ENCODE data around the gene ACP7. TPM values are rescaled to one million over a fixed set of nuclear protein-coding genes. Genes with fewer than 3 reads are reported as not detected.
A peak's percentile ranks its signal among the peaks of the same experiment; 100 is the strongest.

Gene ACP7
- total and polyA plus RNA-seq, 9 of the 15 experiments (the other 6 are each of a cell fraction or from before 2014, with no cell fraction given): not detected

- TF ChIP-seq ZNF639 (CRISPR knock-in tag; conservative IDR thresholded peaks at IDR 0.05 in 1 of 2, IDR thresholded peaks at IDR 0.05 in 1 of 2) (peak in 1 of 2 experiments; percentile 60; a peak in 1 of 4 replicates), HDAC8 (tag; IDR thresholded peaks at IDR 0.05) (peak; percentile 82; the same call in 1 of the 2 replicates), KLF13 (tag; IDR thresholded peaks at IDR 0.05; ENCODE audit: borderline replicate concordance, low read depth) (peak; percentile 97), NFIC (IDR thresholded peaks at IDR 0.05) (peak; percentile 93; the same call in 1 of the 2 replicates), EGR1 (conservative IDR thresholded peaks at IDR 0.05) (peak; percentile 99), ZBTB1 (CRISPR knock-in tag; IDR thresholded peaks at IDR 0.05; ENCODE audit: borderline replicate concordance, low read depth) (peak; percentile 65; the same call in 1 of the 2 replicates), NEUROD1 (IDR thresholded peaks at IDR 0.05; ENCODE audit: borderline replicate concordance, low read depth, low read length, partially characterized antibody) (peak; percentile 90), E2F6 (IDR thresholded peaks at IDR 0.05; ENCODE audit: borderline replicate concordance in 1 of 2, extremely low read depth in 1 of 2, insufficient read depth in 1 of 2, insufficient read length in 1 of 2, low read depth in 1 of 2, low read length in 1 of 2, poor library complexity in 1 of 2, severe bottlenecking in 1 of 2) (peak in 1 of 2 experiments; percentile 27), SFPQ (IDR thresholded peaks at IDR 0.05; ENCODE audit: low read depth, low read length) (no peak), RUNX1 (IDR thresholded peaks at IDR 0.05; ENCODE audit: low read depth) (no peak), GABPB1 (CRISPR knock-in tag; IDR thresholded peaks at IDR 0.05) (peak; percentile 80), ZNF12 (CRISPR knock-in tag; IDR thresholded peaks at IDR 0.05) (peak; percentile 55; the same call in 1 of the 2 replicates), ATF1 (CRISPR knock-in tag; IDR thresholded peaks at IDR 0.05) (no peak), ATF1 (tag; IDR thresholded peaks at IDR 0.05) (peak; percentile 74), MYC (IDR thresholded peaks at IDR 0.05; ENCODE audit: low read depth, low read length) (0 out of 2 replicates have a peak, but pooled peaks have one; percentile 10), MYC (CRISPR knock-in tag; IDR thresholded peaks at IDR 0.05; ENCODE audit: borderline replicate concordance, low read depth) (no peak), ZBTB9 (CRISPR knock-in tag; IDR thresholded peaks at IDR 0.05) (peak; percentile 85; the same call in 1 of the 2 replicates), RAD51 (IDR thresholded peaks at IDR 0.05; ENCODE audit: borderline replicate concordance, low read depth) (no peak), FOXJ2 (tag; IDR thresholded peaks at IDR 0.05) (no peak), SRSF1 (IDR thresholded peaks at IDR 0.05; ENCODE audit: low read depth, low read length) (no peak), SMAD3 (CRISPR knock-in tag; conservative IDR thresholded peaks at IDR 0.05) (peak; percentile 77; the same call in 1 of the 2 replicates)
Observed at GRCh38 chr19:39125554-39126311, 41.6 kb downstream of the ACP7 start, which contains the start of gene PAK4 (continued).

Data from K562 (cell line).